DMS79 treated with DMSO at 0.1 percent for 48 hours (cell line): ENCODE data around the gene PLD5.

Experiments used
- DNase-seq: peaks from one replicate; lab custom pipeline; 2025; lab: John Stamatoyannopoulos, UW

Gene PLD5

GRCh38 chr1:242056988-242057744, 467.3 kb downstream of the PLD5 start:
- no peak for DNase-seq

DNA sequence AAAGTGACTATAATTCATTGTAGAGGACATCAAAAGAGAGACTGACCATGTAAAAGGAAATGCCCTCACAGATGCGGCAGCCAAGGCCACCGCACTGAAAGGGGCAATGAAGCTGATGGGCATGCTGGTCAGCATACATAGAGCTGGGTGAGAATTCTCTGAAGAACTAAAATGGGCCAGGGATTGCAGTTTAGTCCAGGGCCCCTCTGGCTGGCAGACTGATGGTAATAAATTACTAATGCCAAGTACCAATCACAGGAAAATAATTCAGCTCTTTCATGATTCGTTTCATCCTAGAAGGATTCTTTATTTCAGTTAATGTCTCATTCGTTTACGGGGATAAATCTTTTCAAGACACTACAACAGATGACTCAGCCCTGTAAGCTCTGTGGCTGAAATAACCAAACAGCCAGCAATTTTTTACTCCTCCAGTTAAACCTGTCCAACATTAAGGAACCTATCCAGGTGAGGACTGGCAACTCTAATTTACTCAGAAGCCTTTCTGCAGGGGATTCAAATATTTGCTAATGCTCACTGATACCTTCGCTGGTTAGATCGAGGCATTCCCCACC, 468.7 kb downstream of the PLD5 start:
- DNase-seq = no peak

DNA sequence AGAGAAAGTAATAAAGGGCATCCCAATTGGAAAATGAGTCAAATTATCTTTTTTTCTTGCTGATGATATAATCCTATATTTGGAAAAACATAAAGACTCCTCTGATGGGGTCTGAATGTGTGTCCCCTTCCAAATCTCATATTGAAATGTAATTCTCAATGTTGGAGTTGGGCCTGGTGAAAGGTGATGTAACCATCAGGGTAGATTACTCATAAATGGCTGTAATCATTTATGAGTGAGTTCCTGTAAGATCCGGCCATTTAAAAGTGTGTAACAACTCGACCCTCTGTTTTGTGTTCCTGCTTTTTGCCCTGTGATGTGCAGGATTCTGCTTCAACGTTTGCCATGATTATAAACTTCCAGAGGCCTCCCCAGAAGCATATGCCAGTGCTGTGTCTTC, 481.3 kb downstream of the PLD5 start:
- DNase-seq = no peak

- no peak for DNase-seq
These were observed 490.1 kb downstream of the PLD5 start for GRCh38 chr1:242034392-242034791.

DNA sequence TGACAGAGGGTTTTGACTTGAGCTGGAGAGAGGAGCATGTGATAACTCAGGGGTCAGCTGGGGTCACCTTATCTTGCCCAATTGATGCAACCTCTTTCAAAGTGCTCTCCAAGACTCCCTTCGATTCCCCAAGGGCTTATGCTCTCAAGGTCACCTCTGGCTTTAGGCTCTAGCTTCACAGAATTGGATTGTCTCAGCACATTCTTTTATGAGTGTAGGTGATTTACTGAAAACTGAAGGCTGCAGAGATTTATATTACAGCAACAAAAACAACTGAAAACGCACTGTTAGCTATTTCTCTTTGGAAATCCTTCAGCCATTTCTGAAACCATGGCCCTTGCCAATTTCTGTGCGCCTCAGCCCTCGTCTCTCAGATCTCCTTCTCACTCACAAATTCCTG, 491.1 kb downstream of the PLD5 start:
- DNase-seq = no peak
